ENCODE results near the gene BIRC5.

Gene BIRC5

DNA sequence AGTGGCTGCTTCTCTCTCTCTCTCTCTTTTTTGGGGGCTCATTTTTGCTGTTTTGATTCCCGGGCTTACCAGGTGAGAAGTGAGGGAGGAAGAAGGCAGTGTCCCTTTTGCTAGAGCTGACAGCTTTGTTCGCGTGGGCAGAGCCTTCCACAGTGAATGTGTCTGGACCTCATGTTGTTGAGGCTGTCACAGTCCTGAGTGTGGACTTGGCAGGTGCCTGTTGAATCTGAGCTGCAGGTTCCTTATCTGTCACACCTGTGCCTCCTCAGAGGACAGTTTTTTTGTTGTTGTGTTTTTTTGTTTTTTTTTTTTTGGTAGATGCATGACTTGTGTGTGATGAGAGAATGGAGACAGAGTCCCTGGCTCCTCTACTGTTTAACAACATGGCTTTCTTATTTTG lies 9.7 kb downstream of the BIRC5 start:
- Histone ChIP-seq H3K9me2 (replicated peaks; ENCODE audit: control insufficient read depth, low read length) (no peaks in the 10 kb centered on the region), H3K27me3 (ENCODE audit: control insufficient read depth, low read length) (peaks cover 5% of the 10 kb centered on the region; the same call in 1 of the 2 replicates), H3K36me3 (ENCODE audit: control insufficient read depth, low read length) (peaks cover 59% of the 10 kb centered on the region), H3K9me3 (ENCODE audit: control insufficient read depth, insufficient read depth, low read length) (no peaks in the 10 kb centered on the region), H4K20me1 (ENCODE audit: control insufficient read depth, insufficient read depth, low read depth, low read length) (no peaks in the 10 kb centered on the region), H3K4me2 (ENCODE audit: low read length) (no peak overlapping the region), H3F3A (ENCODE audit: control insufficient read depth, insufficient read depth) (peaks cover 38% of the 10 kb centered on the region), H3K4me1 (ENCODE audit: control insufficient read depth, low read length) (peaks cover 21% of the 10 kb centered on the region), H3K27ac (ENCODE audit: low read depth, low read length) (no peak overlapping the region), H3K79me2 (ENCODE audit: control insufficient read depth, low read length) (peaks cover 15% of the 10 kb centered on the region), H3K4me3 (ENCODE audit: low read length) (no peak overlapping the region)
- TF ChIP-seq CTCF (IDR thresholded peaks at IDR 0.05; ENCODE audit: low read depth, low read length, poor library complexity, severe bottlenecking), result no peak
- no peak for TF ChIP-seq EZH2phosphoT487 (IDR thresholded peaks at IDR 0.05; ENCODE audit: borderline replicate concordance, low read length)

DNA sequence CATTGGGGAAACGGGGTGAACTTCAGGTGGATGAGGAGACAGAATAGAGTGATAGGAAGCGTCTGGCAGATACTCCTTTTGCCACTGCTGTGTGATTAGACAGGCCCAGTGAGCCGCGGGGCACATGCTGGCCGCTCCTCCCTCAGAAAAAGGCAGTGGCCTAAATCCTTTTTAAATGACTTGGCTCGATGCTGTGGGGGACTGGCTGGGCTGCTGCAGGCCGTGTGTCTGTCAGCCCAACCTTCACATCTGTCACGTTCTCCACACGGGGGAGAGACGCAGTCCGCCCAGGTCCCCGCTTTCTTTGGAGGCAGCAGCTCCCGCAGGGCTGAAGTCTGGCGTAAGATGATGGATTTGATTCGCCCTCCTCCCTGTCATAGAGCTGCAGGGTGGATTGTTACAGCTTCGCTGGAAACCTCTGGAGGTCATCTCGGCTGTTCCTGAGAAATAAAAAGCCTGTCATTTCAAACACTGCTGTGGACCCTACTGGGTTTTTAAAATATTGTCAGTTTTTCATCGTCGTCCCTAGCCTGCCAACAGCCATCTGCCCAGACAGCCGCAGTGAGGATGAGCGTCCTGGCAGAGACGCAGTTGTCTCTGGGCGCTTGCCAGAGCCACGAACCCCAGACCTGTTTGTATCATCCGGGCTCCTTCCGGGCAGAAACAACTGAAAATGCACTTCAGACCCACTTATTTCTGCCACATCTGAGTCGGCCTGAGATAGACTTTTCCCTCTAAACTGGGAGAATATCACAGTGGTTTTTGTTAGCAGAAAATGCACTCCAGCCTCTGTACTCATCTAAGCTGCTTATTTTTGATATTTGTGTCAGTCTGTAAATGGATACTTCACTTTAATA lies 10.4 kb downstream of the BIRC5 start:
- no peak overlapping the region for H3K4me2 ChIP-seq (ENCODE audit: low read length)
- no peaks in the 10 kb centered on the region for H3K9me2 ChIP-seq (replicated peaks; ENCODE audit: control insufficient read depth, low read length)
- TF ChIP-seq CTCF (IDR thresholded peaks at IDR 0.05; ENCODE audit: low read depth, low read length, poor library complexity, severe bottlenecking), result no peak
- no peak for TF ChIP-seq EZH2phosphoT487 (IDR thresholded peaks at IDR 0.05; ENCODE audit: borderline replicate concordance, low read length)
- peaks cover 5% of the 10 kb centered on the region; the same call in 1 of the 2 replicates for H3K27me3 ChIP-seq (ENCODE audit: control insufficient read depth, low read length)
- H3K4me3 ChIP-seq (ENCODE audit: low read length), result no peak overlapping the region
- no peak overlapping the region for H3K27ac ChIP-seq (ENCODE audit: low read depth, low read length)
- no peaks in the 10 kb centered on the region for H3K9me3 ChIP-seq (ENCODE audit: control insufficient read depth, insufficient read depth, low read length)
- H4K20me1 ChIP-seq (ENCODE audit: control insufficient read depth, insufficient read depth, low read depth, low read length), result no peaks in the 10 kb centered on the region
- H3K36me3 ChIP-seq (ENCODE audit: control insufficient read depth, low read length), result peaks cover 52% of the 10 kb centered on the region
- H3K4me1 ChIP-seq (ENCODE audit: control insufficient read depth, low read length), result peaks cover 21% of the 10 kb centered on the region
- H3F3A ChIP-seq (ENCODE audit: control insufficient read depth, insufficient read depth), result peaks cover 37% of the 10 kb centered on the region
- H3K79me2 ChIP-seq (ENCODE audit: control insufficient read depth, low read length), result peaks cover 9% of the 10 kb centered on the region

DNA sequence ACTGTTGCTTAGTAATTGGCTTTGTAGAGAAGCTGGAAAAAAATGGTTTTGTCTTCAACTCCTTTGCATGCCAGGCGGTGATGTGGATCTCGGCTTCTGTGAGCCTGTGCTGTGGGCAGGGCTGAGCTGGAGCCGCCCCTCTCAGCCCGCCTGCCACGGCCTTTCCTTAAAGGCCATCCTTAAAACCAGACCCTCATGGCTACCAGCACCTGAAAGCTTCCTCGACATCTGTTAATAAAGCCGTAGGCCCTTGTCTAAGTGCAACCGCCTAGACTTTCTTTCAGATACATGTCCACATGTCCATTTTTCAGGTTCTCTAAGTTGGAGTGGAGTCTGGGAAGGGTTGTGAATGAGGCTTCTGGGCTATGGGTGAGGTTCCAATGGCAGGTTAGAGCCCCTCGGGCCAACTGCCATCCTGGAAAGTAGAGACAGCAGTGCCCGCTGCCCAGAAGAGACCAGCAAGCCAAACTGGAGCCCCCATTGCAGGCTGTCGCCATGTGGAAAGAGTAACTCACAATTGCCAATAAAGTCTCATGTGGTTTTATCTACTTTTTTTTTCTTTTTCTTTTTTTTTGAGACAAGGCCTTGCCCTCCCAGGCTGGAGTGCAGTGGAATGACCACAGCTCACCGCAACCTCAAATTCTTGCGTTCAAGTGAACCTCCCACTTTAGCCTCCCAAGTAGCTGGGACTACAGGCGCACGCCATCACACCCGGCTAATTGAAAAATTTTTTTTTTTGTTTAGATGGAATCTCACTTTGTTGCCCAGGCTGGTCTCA lies 11.2 kb downstream of the BIRC5 start:
- H3K79me2 ChIP-seq (ENCODE audit: control insufficient read depth, low read length), result 0 out of 2 replicates have a peak, but pooled peaks cover 4% of the 10 kb centered on the region
- H3K27ac ChIP-seq (ENCODE audit: low read depth, low read length), result no peak overlapping the region
- peaks cover 28% of the 10 kb centered on the region for H3K4me1 ChIP-seq (ENCODE audit: control insufficient read depth, low read length)
- peaks cover 7% of the 10 kb centered on the region for H3K27me3 ChIP-seq (ENCODE audit: control insufficient read depth, low read length)
- TF ChIP-seq CTCF (IDR thresholded peaks at IDR 0.05; ENCODE audit: low read depth, low read length, poor library complexity, severe bottlenecking), result no peak
- no peak for TF ChIP-seq EZH2phosphoT487 (IDR thresholded peaks at IDR 0.05; ENCODE audit: borderline replicate concordance, low read length)
- peaks cover 47% of the 10 kb centered on the region for H3K36me3 ChIP-seq (ENCODE audit: control insufficient read depth, low read length)
- H3K9me2 ChIP-seq (replicated peaks; ENCODE audit: control insufficient read depth, low read length), result no peaks in the 10 kb centered on the region
- H3F3A ChIP-seq (ENCODE audit: control insufficient read depth, insufficient read depth), result peaks cover 34% of the 10 kb centered on the region
- no peak overlapping the region for H3K4me2 ChIP-seq (ENCODE audit: low read length)
- no peaks in the 10 kb centered on the region for H3K9me3 ChIP-seq (ENCODE audit: control insufficient read depth, insufficient read depth, low read length)
- no peak overlapping the region for H3K4me3 ChIP-seq (ENCODE audit: low read length)
- no peaks in the 10 kb centered on the region for H4K20me1 ChIP-seq (ENCODE audit: control insufficient read depth, insufficient read depth, low read depth, low read length)
